Osteoblast (primary cell): Measurements from ENCODE around the gene DLL3. TPM values are rescaled to one million over a fixed set of nuclear protein-coding genes. Genes with fewer than 3 reads are reported as not detected.

Experiments
- DNase-seq: peaks from one replicate; pipeline ENCODE4 v3.0.0; 2011; ENCODE audit warnings: low spot score, mixed read lengths; ENCODE audit not compliant: insufficient read length; ENCODE audit errors: missing footprints
- H2AFZ ChIP-seq: 2 replicates; pipeline ENCODE4 v1.6.0; 2011; ENCODE audit warnings: mild to moderate bottlenecking, low read length
- H3K27ac ChIP-seq: 2 replicates; pipeline ENCODE4 v1.5.1; 2011; ENCODE audit warnings: mild to moderate bottlenecking, low read depth, low read length, moderate library complexity
- H3K27me3 ChIP-seq: 2 replicates; pipeline ENCODE4 v1.6.0; 2012; ENCODE audit warnings: mild to moderate bottlenecking, control low read depth, inconsistent platforms, low read length, moderate library complexity; ENCODE audit not compliant: insufficient read depth
- H3K36me3 ChIP-seq: 2 replicates; pipeline ENCODE4 v1.5.1; 2011; ENCODE audit warnings: mild to moderate bottlenecking, low read length, control low read depth, moderate library complexity; ENCODE audit not compliant: insufficient read depth
- H3K4me1 ChIP-seq: 2 replicates; pipeline ENCODE4 v1.5.1; 2011; ENCODE audit warnings: mild to moderate bottlenecking, low read length, control low read depth, moderate library complexity; ENCODE audit not compliant: insufficient read depth
- H3K4me2 ChIP-seq: 2 replicates; pipeline ENCODE4 v1.6.0; 2011; ENCODE audit warnings: mild to moderate bottlenecking, low read length; ENCODE audit not compliant: insufficient read depth
- H3K4me3 ChIP-seq: fragments of 200-600 bp; sonication (generic); 3 replicates; pipeline ENCODE4 v1.5.1; 2012; ENCODE audit warnings: mild to moderate bottlenecking, low read length, inconsistent platforms; ENCODE audit not compliant: insufficient read depth
- H3K79me2 ChIP-seq: 2 replicates; pipeline ENCODE4 v1.6.0; 2012; ENCODE audit warnings: mild to moderate bottlenecking, low read length, control low read depth, inconsistent platforms; ENCODE audit not compliant: insufficient read depth
- H3K9me3 ChIP-seq: 2 replicates; pipeline ENCODE4 v1.5.1; 2011; ENCODE audit warnings: low read depth, low read length, control low read depth
- H4K20me1 ChIP-seq: 2 replicates; pipeline ENCODE4 v1.6.0; 2012; ENCODE audit warnings: mild to moderate bottlenecking, low read length, control low read depth; ENCODE audit not compliant: insufficient read depth
- total RNA-seq: library from RNA; depleted of rRNA; stranded (reverse); fragments of >200 nt; gene quantifications from 2 replicates; pipeline ENCODE4 v1.2.3, GENCODE V29; 2012
- TF ChIP-seq, protein P1 (sequence below): IDR thresholded peaks from 2 replicates; pipeline ENCODE4 v1.5.1; 2011; ENCODE audit warnings: mild to moderate bottlenecking, low read depth, low read length, moderate library complexity; ENCODE audit errors: extremely low read depth

DLL3 gene
- total RNA-seq, 1 donor = under 0.01 TPM

- Histone ChIP-seq H3K4me1 (no peaks in the 10 kb centered on the region), H3K79me2 (no peaks in the 10 kb centered on the region), H3K4me2 (no peak overlapping the region), H4K20me1 (no peaks in the 10 kb centered on the region), H3K36me3 (no peaks in the 10 kb centered on the region), H3K4me3 (no peak overlapping the region), H3K9me3 (no peaks in the 10 kb centered on the region), H3K27me3 (peaks cover 52% of the 10 kb centered on the region), H2AFZ (no peak overlapping the region), H3K27ac (no peak overlapping the region)
- TF ChIP-seq, protein P1, sequence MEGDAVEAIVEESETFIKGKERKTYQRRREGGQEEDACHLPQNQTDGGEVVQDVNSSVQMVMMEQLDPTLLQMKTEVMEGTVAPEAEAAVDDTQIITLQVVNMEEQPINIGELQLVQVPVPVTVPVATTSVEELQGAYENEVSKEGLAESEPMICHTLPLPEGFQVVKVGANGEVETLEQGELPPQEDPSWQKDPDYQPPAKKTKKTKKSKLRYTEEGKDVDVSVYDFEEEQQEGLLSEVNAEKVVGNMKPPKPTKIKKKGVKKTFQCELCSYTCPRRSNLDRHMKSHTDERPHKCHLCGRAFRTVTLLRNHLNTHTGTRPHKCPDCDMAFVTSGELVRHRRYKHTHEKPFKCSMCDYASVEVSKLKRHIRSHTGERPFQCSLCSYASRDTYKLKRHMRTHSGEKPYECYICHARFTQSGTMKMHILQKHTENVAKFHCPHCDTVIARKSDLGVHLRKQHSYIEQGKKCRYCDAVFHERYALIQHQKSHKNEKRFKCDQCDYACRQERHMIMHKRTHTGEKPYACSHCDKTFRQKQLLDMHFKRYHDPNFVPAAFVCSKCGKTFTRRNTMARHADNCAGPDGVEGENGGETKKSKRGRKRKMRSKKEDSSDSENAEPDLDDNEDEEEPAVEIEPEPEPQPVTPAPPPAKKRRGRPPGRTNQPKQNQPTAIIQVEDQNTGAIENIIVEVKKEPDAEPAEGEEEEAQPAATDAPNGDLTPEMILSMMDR = no peak
- no peak for DNase-seq
Observed at GRCh38 chr19:39517432-39517831, 18.7 kb downstream of the DLL3 start.

GRCh38 chr19:39518458-39518857 is 19.7 kb downstream of the DLL3 start:
- no peak overlapping the region for H3K4me3 ChIP-seq
- H3K27me3 ChIP-seq = peaks cover 45% of the 10 kb centered on the region
- no peaks in the 10 kb centered on the region for H4K20me1 ChIP-seq
- H3K36me3 ChIP-seq = no peaks in the 10 kb centered on the region
- H3K4me1 ChIP-seq = no peaks in the 10 kb centered on the region
- H2AFZ ChIP-seq = no peak overlapping the region
- H3K4me2 ChIP-seq = no peak overlapping the region
- TF ChIP-seq, protein P1 = no peak
- no peak for DNase-seq
- no peaks in the 10 kb centered on the region for H3K79me2 ChIP-seq
- H3K9me3 ChIP-seq = no peaks in the 10 kb centered on the region
- H3K27ac ChIP-seq = no peak overlapping the region

- Histone ChIP-seq H3K27ac (no peak overlapping the region), H4K20me1 (no peaks in the 10 kb centered on the region), H3K9me3 (no peaks in the 10 kb centered on the region), H3K79me2 (no peaks in the 10 kb centered on the region), H3K4me3 (no peak overlapping the region), H3K4me2 (no peak overlapping the region), H3K4me1 (no peaks in the 10 kb centered on the region), H2AFZ (no peak overlapping the region), H3K36me3 (no peaks in the 10 kb centered on the region), H3K27me3 (peaks cover 40% of the 10 kb centered on the region)
- no peak for DNase-seq
- TF ChIP-seq, protein P1 = no peak
Observed at GRCh38 chr19:39518975-39519374, 20.2 kb downstream of the DLL3 start.

DNA sequence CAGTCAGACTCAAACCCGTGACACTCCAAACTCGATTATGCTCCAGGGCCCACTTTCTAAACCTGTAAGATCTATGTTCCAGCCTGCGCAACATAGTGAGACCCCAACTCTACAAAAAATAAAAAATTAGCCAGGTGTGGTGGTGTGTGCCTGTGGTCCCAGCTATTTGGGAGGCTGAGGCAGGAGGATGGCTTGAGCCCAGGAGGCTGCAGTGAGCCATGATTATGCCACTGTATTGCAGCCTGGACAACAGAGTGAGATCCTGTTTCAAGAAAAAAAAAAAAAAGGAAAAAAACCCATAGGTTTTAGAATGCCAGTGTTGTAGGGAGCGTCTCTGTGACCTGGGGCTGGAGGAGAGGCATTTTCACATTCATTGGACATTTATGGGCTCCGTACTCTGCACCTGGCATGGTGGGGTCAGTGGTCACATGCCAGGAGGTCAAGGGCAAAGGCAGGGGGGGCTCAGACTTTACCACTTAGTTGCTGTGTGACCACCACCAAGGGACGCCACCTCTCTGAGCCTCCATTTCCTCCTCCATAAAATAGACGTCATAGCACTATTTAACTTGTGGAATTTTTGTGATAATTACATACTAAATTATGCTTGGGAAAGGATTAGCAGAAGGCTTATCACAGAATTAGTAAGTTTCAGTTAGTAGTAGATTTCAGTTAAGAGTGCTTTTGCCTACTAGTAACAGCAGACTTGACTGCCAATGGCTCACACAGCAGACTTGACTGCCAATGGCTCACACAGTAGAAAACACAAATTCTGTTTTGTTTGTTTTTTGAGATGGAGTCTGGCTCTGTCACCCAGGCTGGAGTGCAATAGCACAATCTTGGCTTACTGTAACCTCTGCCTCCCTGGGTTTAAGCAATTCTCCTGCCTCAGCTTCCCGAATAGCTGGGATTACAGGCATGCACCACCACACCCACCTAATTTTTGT is 22.1 kb downstream of the DLL3 start:
- Histone ChIP-seq H3K27me3 (peaks cover 21% of the 10 kb centered on the region), H3K4me1 (no peaks in the 10 kb centered on the region), H3K27ac (no peak overlapping the region), H3K79me2 (no peaks in the 10 kb centered on the region), H2AFZ (no peak overlapping the region), H3K9me3 (no peaks in the 10 kb centered on the region), H3K36me3 (no peaks in the 10 kb centered on the region), H3K4me3 (no peak overlapping the region), H3K4me2 (no peak overlapping the region), H4K20me1 (no peaks in the 10 kb centered on the region)
- DNase-seq = no peak
- TF ChIP-seq, protein P1 = no peak
